Measurements from ENCODE around the gene SLC26A5.

- no peak for TF ChIP-seq CTCF (IDR thresholded peaks at IDR 0.05)
- TF ChIP-seq POLR2AphosphoS5 (IDR thresholded peaks at IDR 0.05; ENCODE audit: low read depth, low read length) = no peak
- no peak for TF ChIP-seq SIN3A (IDR thresholded peaks at IDR 0.05; ENCODE audit: borderline replicate concordance, insufficient read depth, low read depth, low read length)
- no peak for TF ChIP-seq TCF7L2 (IDR thresholded peaks at IDR 0.05; ENCODE audit: low read depth, low read length)
These were observed 76.6 kb downstream of the SLC26A5 start for GRCh38 chr7:103369432-103369831.
